HEK293T (cell line): Measurements from ENCODE around the gene NBAS.

ENCODE experiments used
- ARNT ChIP-seq: fragments of 450-650 bp; IDR thresholded peaks from 2 replicates; pipeline ENCODE4 v1.6.1; 2017; ENCODE audit warnings: mild to moderate bottlenecking
- BHLHE40 ChIP-seq: fragments of 450-650 bp; IDR thresholded peaks from 2 replicates; pipeline ENCODE4 v1.6.1; 2016; ENCODE audit warnings: mild to moderate bottlenecking, moderate library complexity, borderline replicate concordance
- ELF4 ChIP-seq: fragments of 450-650 bp; IDR thresholded peaks from 2 replicates; pipeline ENCODE4 v1.6.1; 2017; ENCODE audit warnings: antibody characterized with exemption
- FOXA1 ChIP-seq: fragments of 450-650 bp; IDR thresholded peaks from 2 replicates; pipeline ENCODE4 v1.6.1; 2016; ENCODE audit warnings: mild to moderate bottlenecking
- FOXK2 ChIP-seq: fragments of 450-650 bp; IDR thresholded peaks from 2 replicates; pipeline ENCODE4 v1.6.1; 2016; ENCODE audit warnings: mild to moderate bottlenecking
- FOXM1 ChIP-seq: fragments of 450-650 bp; IDR thresholded peaks from 2 replicates; pipeline ENCODE4 v1.6.1; 2017; ENCODE audit warnings: mild to moderate bottlenecking, borderline replicate concordance
- HDGF ChIP-seq: fragments of 450-650 bp; IDR thresholded peaks from 2 replicates; pipeline ENCODE4 v1.6.1; 2017; ENCODE audit warnings: antibody characterized with exemption, borderline replicate concordance
- LEF1 ChIP-seq: fragments of 450-650 bp; IDR thresholded peaks from 2 replicates; pipeline ENCODE4 v1.6.1; 2017; ENCODE audit warnings: mild to moderate bottlenecking, borderline replicate concordance
- SP1 ChIP-seq: fragments of 450-650 bp; IDR thresholded peaks from 2 replicates; pipeline ENCODE4 v1.6.1; 2017
- SUZ12 ChIP-seq: fragments of 450-650 bp; IDR thresholded peaks from 2 replicates; pipeline ENCODE4 v1.6.1; 2016; ENCODE audit warnings: mild to moderate bottlenecking
- TARDBP ChIP-seq: fragments of 450-650 bp; IDR thresholded peaks from 2 replicates; pipeline ENCODE4 v1.6.1; 2016
- ZNF384 ChIP-seq: fragments of 450-650 bp; IDR thresholded peaks from 2 replicates; pipeline ENCODE4 v1.6.1; 2016

- TF ChIP-seq SUZ12 (no peak), SP1 (no peak), FOXA1 (no peak), TARDBP (no peak), ARNT (no peak), FOXK2 (no peak), ZNF384 (no peak), BHLHE40 (no peak), HDGF (no peak), FOXM1 (no peak), ELF4 (no peak), LEF1 (no peak)
Observed at GRCh38 chr2:15260835-15261234, 300.3 kb downstream of the NBAS start.
